Activated naive CD4-positive, alpha-beta T cell treated with anti-CD3 and anti-CD28 coated beads for 36 hours (primary cell): ENCODE data around the gene JHY. TPM values are rescaled to one million over a fixed set of nuclear protein-coding genes. Genes with fewer than 3 reads are reported as not detected.

ENCODE experiments used
- CTCF ChIA-PET: fragments of 350-600 bp; sonication (Branson Sonifier 250); formaldehyde crosslinking; loops from one replicate; lab custom pipeline; 2021; ENCODE audit warnings: antibody characterized with exemption; lab: Charles Lee
- DNase-seq: peaks from one replicate; pipeline ENCODE4 v3.0.0-alpha.2; 2020
- H3K27ac Mint-ChIP-seq: one replicate; pipeline ENCODE4 v1.8.0; 2021; ENCODE audit warnings: mild to moderate bottlenecking, mixed read lengths
- H3K27me3 Mint-ChIP-seq: one replicate; pipeline ENCODE4 v1.8.0; 2021; ENCODE audit warnings: low read depth, mixed read lengths
- H3K36me3 Mint-ChIP-seq: one replicate; pipeline ENCODE4 v1.8.0; 2021; ENCODE audit warnings: low read depth, mixed read lengths
- H3K4me1 Mint-ChIP-seq: one replicate; pipeline ENCODE4 v1.8.0; 2021; ENCODE audit warnings: low read depth, mixed read lengths
- H3K4me3 Mint-ChIP-seq: one replicate; pipeline ENCODE4 v1.8.0; 2021; ENCODE audit warnings: mild to moderate bottlenecking, moderate library complexity, mixed read lengths
- H3K9me3 Mint-ChIP-seq: one replicate; pipeline ENCODE4 v1.8.0; 2021; ENCODE audit warnings: mixed read lengths
- intact Hi-C: fragments of 100-400 bp; cut with micrococcal nuclease; formaldehyde crosslinking; loops from one replicate; pipeline ENCODE4 v1.15.1; 2023
- total RNA-seq, 2 experiments: library from RNA; stranded (reverse); gene quantifications; one replicate each; pipeline ENCODE4 v1.2.3, GENCODE V29; 2021

The JHY gene
- total RNA-seq, 2 experiments from 2014 or later = 0.89 to 0.98 TPM

DNA sequence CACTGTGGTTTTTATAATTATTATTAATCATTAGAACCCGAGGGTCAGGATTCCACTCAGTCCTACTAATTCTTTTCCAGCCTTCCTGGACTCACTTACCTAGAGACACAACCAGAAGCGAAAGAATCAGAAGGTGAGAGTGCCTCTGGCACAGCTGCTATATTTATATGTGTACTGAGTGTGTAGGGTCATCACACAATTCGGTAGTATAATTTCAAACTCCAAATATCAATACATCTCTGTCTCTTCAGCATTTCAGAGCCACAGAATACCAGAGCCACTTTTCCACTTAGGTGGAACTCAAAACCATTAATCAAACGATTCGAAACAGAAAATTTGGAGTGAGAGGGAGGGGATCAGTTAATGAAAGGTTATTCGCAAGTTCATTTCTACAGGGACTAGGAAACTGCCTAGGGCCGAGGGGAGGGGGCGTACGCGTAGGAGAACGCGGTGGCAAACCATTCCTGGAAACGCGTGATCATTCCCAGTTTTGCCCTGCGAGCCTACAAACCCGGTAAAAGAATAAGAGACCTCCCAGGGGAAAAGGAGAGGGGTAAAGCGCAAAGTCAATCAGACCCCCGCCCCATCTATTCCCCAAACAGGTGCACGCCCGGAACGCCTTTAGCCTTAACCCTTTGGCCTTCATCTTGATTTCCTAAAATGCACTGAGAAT, 93.6 kb downstream of the JHY start:
- H3K36me3 Mint-ChIP-seq = no peaks in the 10 kb centered on the region
- H3K4me1 Mint-ChIP-seq = peaks cover 25% of the 10 kb centered on the region
- peaks cover 78% of the 10 kb centered on the region for H3K27me3 Mint-ChIP-seq
- no peak overlapping the region for H3K4me3 Mint-ChIP-seq
- CTCF ChIA-PET = no interaction called here
- H3K9me3 Mint-ChIP-seq = no peaks in the 10 kb centered on the region
- DNase-seq = no peak
- no peak overlapping the region for H3K27ac Mint-ChIP-seq
- intact Hi-C loops = no loop called here

DNA sequence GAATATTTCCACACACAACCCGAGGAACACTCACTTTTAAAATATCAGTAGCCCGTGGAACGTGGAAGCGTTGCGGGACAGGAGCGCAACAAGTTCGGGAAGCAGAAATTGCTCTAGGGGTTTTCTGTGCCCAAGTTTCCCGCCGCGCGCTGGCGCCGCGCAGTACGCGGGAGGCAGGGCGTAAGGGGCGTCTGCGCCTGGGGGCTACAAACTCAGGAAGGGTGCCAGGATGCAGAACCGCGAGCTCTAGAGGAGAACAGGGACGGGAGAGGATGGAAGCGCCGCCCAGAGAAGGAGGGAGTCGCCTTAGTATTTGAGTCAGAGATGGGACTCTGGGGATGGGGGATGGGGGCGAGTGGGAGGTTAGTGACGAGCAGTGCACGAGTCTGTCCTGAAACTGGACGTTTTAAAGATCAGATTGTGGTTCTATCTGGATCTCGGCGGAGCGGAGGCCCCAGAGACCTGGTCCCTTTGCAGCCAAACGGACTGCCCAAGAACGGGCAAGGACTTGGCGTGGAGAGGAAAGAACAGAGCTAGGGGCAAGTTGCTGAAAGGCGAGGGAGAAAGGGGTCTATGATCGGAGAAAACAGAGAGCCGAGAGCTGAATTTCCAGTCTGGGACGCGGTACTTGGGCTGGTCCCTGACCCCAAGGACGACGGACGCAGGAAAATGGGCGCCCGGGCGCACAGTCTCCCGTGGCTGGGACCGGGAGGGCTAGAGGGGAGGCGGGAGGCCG, 94.3 kb downstream of the JHY start:
- Mint-ChIP-seq H3K9me3 (no peaks in the 10 kb centered on the region), H3K36me3 (no peaks in the 10 kb centered on the region), H3K4me3 (peak overlapping the region; percentile 54), H3K4me1 (peaks cover 28% of the 10 kb centered on the region), H3K27me3 (peaks cover 82% of the 10 kb centered on the region), H3K27ac (no peak overlapping the region)
- intact Hi-C loops = no loop called here
- no peak for DNase-seq
- CTCF ChIA-PET = interaction anchor here (0.9 kb wide), 1 partner anchor 96 kb away, joined by 3 read pairs; no protein-coding TSS in a partner anchor

GRCh38 chr11:122977470-122978298, 95.1 kb downstream of the JHY start:
- H3K4me3 Mint-ChIP-seq = no peak overlapping the region
- no peaks in the 10 kb centered on the region for H3K9me3 Mint-ChIP-seq
- no peak for DNase-seq
- peaks cover 85% of the 10 kb centered on the region for H3K27me3 Mint-ChIP-seq
- H3K27ac Mint-ChIP-seq = no peak overlapping the region
- no peaks in the 10 kb centered on the region for H3K36me3 Mint-ChIP-seq
- CTCF ChIA-PET = interaction anchor here (0.9 kb wide), 1 partner anchor 97 kb away, joined by 3 read pairs; no protein-coding TSS in a partner anchor
- intact Hi-C loops = no loop called here
- H3K4me1 Mint-ChIP-seq = peaks cover 28% of the 10 kb centered on the region

DNA sequence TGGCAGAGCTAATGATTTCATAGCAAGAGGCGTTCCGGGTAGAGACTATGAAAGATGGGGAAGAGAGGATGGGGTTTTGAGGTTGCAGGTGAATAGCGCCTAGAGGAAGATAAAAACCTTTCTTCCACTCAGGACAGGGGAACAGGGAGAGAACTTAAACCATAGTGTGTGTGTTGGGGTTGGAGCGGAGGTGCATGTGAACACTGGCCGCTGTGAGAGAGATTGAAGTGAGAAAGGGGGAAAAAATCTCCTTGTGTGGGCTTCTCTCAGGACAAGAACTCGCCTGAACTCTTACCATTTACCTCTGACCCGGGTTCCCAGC, 95.7 kb downstream of the JHY start:
- no peak overlapping the region for H3K4me3 Mint-ChIP-seq
- peaks cover 88% of the 10 kb centered on the region for H3K27me3 Mint-ChIP-seq
- CTCF ChIA-PET = no interaction called here
- no peak overlapping the region for H3K27ac Mint-ChIP-seq
- H3K9me3 Mint-ChIP-seq = no peaks in the 10 kb centered on the region
- no peaks in the 10 kb centered on the region for H3K36me3 Mint-ChIP-seq
- intact Hi-C loops = no loop called here
- H3K4me1 Mint-ChIP-seq = peaks cover 33% of the 10 kb centered on the region
- DNase-seq = no peak

DNA sequence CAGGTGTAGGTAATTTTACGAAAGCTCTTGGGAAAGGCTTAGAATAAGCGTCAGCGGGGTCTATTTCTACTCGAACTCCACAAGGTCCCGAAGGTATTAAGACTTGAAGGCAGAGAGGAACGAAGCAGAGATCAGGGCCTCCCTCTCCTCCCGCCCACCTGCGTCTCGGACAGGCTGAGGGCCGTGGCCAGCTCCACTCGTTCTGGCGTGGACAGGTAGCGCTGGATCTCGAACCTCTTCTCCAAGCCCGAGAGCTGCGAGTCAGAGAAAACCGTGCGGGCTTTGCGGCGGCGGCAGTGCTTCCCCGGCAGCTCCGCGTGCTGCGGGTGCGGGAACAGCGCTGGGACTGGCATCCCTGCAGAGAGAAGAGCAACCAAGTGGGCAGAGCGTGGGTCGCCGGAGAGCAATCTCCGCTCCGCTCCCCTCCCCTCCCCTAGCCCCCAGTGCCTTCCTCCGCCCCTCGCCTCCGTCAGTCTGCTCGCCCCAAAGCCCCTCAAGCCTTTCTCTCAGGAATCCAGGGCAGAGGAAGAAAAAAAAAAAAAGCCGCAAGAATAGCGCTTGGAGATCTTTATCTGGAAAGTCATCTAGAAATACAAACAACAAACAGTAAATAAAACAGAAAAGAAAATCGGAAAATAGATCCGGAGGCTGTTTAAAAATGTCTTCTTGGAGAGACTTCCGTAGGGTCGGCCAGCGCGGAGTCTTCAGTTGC, 96.7 kb downstream of the JHY start:
- H3K27me3 Mint-ChIP-seq = peaks cover 89% of the 10 kb centered on the region
- no peaks in the 10 kb centered on the region for H3K36me3 Mint-ChIP-seq
- intact Hi-C loops = no loop called here
- CTCF ChIA-PET = interaction anchor here (0.7 kb wide), 1 partner anchor 262 kb away, joined by 3 read pairs; no protein-coding TSS in a partner anchor
- DNase-seq = no peak
- no peak overlapping the region for H3K27ac Mint-ChIP-seq
- H3K4me3 Mint-ChIP-seq = no peak overlapping the region
- H3K4me1 Mint-ChIP-seq = peaks cover 38% of the 10 kb centered on the region
- H3K9me3 Mint-ChIP-seq = no peaks in the 10 kb centered on the region

- no peaks in the 10 kb centered on the region for H3K36me3 Mint-ChIP-seq
- H3K4me1 Mint-ChIP-seq = peaks cover 38% of the 10 kb centered on the region
- H3K27ac Mint-ChIP-seq = no peak overlapping the region
- intact Hi-C loops = loop anchor here (2.0 kb wide), 1 partner anchor 83 kb away; the partner anchor contains the start of gene HSPA8
- H3K4me3 Mint-ChIP-seq = no peak overlapping the region
- DNase-seq = no peak
- H3K9me3 Mint-ChIP-seq = no peaks in the 10 kb centered on the region
- CTCF ChIA-PET = interaction anchor here (0.6 to 0.8 kb wide), 2 partner anchors 41 to 45 kb away, joined by 3 read pairs; no protein-coding TSS in a partner anchor
- peaks cover 89% of the 10 kb centered on the region for H3K27me3 Mint-ChIP-seq
Measured at GRCh38 chr11:122979815-122980595, 97.4 kb downstream of the JHY start.

- intact Hi-C loops = loop anchor here (2.0 kb wide), 2 partner anchors 81 to 99 kb away; partner anchors contain the start of genes HSPA8 and JHY
- Mint-ChIP-seq H3K36me3 (no peaks in the 10 kb centered on the region), H3K27me3 (peaks cover 85% of the 10 kb centered on the region), H3K4me3 (no peak within 1 kb of the TSS), H3K9me3 (no peaks in the 10 kb centered on the region), H3K4me1 (peaks cover 35% of the 10 kb centered on the region), H3K27ac (no peak within 1 kb of the TSS)
- CTCF ChIA-PET = no interaction called here
- peak; percentile 70 for DNase-seq
Measured at GRCh38 chr11:122981388-122982264, 99.1 kb downstream of the JHY start, which contains the start of gene BSX. BSX (minus strand) TSS chr11:122981834; CDS start chr11:122981671, 163 bp downstream.

GRCh38 chr11:122983438-122984185, 101.1 kb downstream of the JHY start:
- intact Hi-C loops = loop anchor here (2.0 kb wide), 1 partner anchor 101 kb away; the partner anchor contains the start of gene JHY
- H3K4me3 Mint-ChIP-seq = peak overlapping the region; percentile 78
- no peaks in the 10 kb centered on the region for H3K36me3 Mint-ChIP-seq
- no peak for DNase-seq
- peaks cover 76% of the 10 kb centered on the region for H3K27me3 Mint-ChIP-seq
- no peak overlapping the region for H3K27ac Mint-ChIP-seq
- CTCF ChIA-PET = interaction anchor here (1.6 kb wide), 1 partner anchor 71 kb away, joined by 4 read pairs; no protein-coding TSS in a partner anchor
- H3K4me1 Mint-ChIP-seq = peaks cover 21% of the 10 kb centered on the region
- no peaks in the 10 kb centered on the region for H3K9me3 Mint-ChIP-seq

GRCh38 chr11:122984186-122985011, 101.8 kb downstream of the JHY start:
- intact Hi-C loops = no loop called here
- peak; percentile 27 for DNase-seq
- peaks cover 20% of the 10 kb centered on the region for H3K4me1 Mint-ChIP-seq
- H3K4me3 Mint-ChIP-seq = peak overlapping the region; percentile 78
- no peaks in the 10 kb centered on the region for H3K36me3 Mint-ChIP-seq
- no peaks in the 10 kb centered on the region for H3K9me3 Mint-ChIP-seq
- CTCF ChIA-PET = interaction anchor here (1.6 kb wide), 1 partner anchor 70 kb away, joined by 4 read pairs; no protein-coding TSS in a partner anchor
- H3K27ac Mint-ChIP-seq = no peak overlapping the region
- H3K27me3 Mint-ChIP-seq = peaks cover 70% of the 10 kb centered on the region
